ENCODE results near the gene NGDN. TPM values are rescaled to one million over a fixed set of nuclear protein-coding genes. Genes with fewer than 3 reads are reported as not detected.

NGDN gene
- total and polyA plus RNA-seq, 3 donors from 2014 or later = 47.5 to 57.9 (median 48.7) TPM

DNA sequence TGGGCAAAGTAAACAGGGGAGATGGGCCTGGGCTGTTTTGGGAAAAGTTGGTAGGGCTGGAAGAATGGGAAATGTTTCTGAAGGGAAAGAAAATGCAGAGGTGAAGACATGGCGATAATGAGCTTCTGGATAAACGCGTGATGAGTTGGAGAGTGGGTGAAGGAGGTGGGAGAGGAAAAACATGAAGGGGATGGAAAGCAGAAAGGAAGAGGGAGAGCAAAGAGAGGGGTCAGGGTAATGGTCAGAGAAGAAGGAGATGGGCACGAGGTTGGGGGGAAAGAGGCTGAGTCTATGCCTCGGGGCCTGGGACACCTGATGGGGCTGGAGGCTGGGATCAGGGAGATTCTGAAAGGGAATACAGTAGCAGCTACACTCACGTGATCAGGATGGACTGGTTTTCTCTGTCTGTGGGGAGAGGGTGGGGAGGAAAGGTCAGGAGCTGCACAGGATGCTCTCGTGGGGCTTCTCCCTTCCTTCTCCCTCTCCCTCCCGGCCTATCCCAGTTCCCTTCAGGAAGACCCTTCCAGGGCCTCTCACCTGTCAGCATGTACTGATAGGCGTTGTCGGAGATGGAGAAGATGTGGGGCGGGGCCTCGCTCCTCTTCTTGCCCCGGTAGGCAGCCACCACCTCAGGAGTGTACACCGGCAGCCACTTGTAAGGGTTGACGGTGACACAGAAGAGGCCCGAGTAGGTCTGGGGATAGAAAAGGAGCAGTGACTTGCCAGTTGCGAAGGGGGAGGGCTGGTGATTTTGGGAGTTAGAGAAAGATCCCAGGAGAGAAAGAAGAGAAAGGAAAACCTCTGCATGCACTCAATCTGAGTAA, 37.2 kb upstream of the NGDN start:
- Histone ChIP-seq H3K4me3 (no peak overlapping the region), H3K4me1 (no peaks in the 10 kb centered on the region), H3K27me3 (no peaks in the 10 kb centered on the region), H3K27ac (no peak overlapping the region), H3K9me3 (no peaks in the 10 kb centered on the region), H3K36me3 (ENCODE audit: low read depth, missing control alignments) (no peaks in the 10 kb centered on the region)
- 84 to 91% methylated on average over 17 of the region's 17 CpGs for WGBS, 2 donors
- TF ChIP-seq POLR2A (IDR thresholded peaks at IDR 0.05) = no peak
- TF ChIP-seq, protein P1, sequence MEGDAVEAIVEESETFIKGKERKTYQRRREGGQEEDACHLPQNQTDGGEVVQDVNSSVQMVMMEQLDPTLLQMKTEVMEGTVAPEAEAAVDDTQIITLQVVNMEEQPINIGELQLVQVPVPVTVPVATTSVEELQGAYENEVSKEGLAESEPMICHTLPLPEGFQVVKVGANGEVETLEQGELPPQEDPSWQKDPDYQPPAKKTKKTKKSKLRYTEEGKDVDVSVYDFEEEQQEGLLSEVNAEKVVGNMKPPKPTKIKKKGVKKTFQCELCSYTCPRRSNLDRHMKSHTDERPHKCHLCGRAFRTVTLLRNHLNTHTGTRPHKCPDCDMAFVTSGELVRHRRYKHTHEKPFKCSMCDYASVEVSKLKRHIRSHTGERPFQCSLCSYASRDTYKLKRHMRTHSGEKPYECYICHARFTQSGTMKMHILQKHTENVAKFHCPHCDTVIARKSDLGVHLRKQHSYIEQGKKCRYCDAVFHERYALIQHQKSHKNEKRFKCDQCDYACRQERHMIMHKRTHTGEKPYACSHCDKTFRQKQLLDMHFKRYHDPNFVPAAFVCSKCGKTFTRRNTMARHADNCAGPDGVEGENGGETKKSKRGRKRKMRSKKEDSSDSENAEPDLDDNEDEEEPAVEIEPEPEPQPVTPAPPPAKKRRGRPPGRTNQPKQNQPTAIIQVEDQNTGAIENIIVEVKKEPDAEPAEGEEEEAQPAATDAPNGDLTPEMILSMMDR (IDR thresholded peaks at IDR 0.05) = no peak
- DNase-seq = no peak
- intact Hi-C loops (cut with DNase I; ENCODE audit: low total_unique reads) = no loop called here

- Histone ChIP-seq H3K9me3 (no peaks in the 10 kb centered on the region), H3K36me3 (ENCODE audit: low read depth, missing control alignments) (no peaks in the 10 kb centered on the region), H3K27me3 (no peaks in the 10 kb centered on the region), H3K27ac (no peak overlapping the region), H3K4me1 (no peaks in the 10 kb centered on the region), H3K4me3 (no peak overlapping the region)
- WGBS, 2 donors = 91% methylated on average over 10 of the region's 10 CpGs
- intact Hi-C loops (cut with DNase I; ENCODE audit: low total_unique reads) = no loop called here
- TF ChIP-seq, protein P1 (IDR thresholded peaks at IDR 0.05) = no peak
- no peak for TF ChIP-seq POLR2A (IDR thresholded peaks at IDR 0.05)
- no peak for DNase-seq
Observed at GRCh38 chr14:23432946-23433345, 36.6 kb upstream of the NGDN start.

- Histone ChIP-seq H3K4me1 (no peaks in the 10 kb centered on the region), H3K4me3 (no peak overlapping the region), H3K9me3 (no peaks in the 10 kb centered on the region), H3K27ac (no peak overlapping the region), H3K36me3 (ENCODE audit: low read depth, missing control alignments) (no peaks in the 10 kb centered on the region), H3K27me3 (no peaks in the 10 kb centered on the region)
- TF ChIP-seq, protein P1 (IDR thresholded peaks at IDR 0.05) = no peak
- no peak for TF ChIP-seq POLR2A (IDR thresholded peaks at IDR 0.05)
- intact Hi-C loops (cut with DNase I; ENCODE audit: low total_unique reads) = no loop called here
- DNase-seq = no peak
- whole genome bisulfite sequencing, 2 donors = 85% methylated on average over 10 of the region's 10 CpGs
Observed at GRCh38 chr14:23433457-23433856, 36.0 kb upstream of the NGDN start.

- Histone ChIP-seq H3K36me3 (ENCODE audit: low read depth, missing control alignments) (no peaks in the 10 kb centered on the region), H3K27me3 (no peaks in the 10 kb centered on the region), H3K4me1 (no peaks in the 10 kb centered on the region), H3K27ac (no peak overlapping the region), H3K9me3 (no peaks in the 10 kb centered on the region), H3K4me3 (no peak overlapping the region)
- 92 to 95% methylated on average over 5 to 8 of the region's 8 CpGs for WGBS, 2 donors
- intact Hi-C loops (cut with DNase I; ENCODE audit: low total_unique reads) = no loop called here
- no peak for DNase-seq
- TF ChIP-seq, protein P1 (IDR thresholded peaks at IDR 0.05) = no peak
- no peak for TF ChIP-seq POLR2A (IDR thresholded peaks at IDR 0.05)
Observed at GRCh38 chr14:23434488-23435222, 34.8 kb upstream of the NGDN start.
